HG03196 (cell line): Measurements from ENCODE around the gene PTPRA.
A peak's percentile ranks its signal among the peaks of the same experiment; 100 is the strongest.
"Not testable (repeated sequence)": the region's sequence is repeated elsewhere in the genome, so short reads cannot be mapped to it uniquely, and the experiment has no call there.

Source experiments
- ATAC-seq: cut with Tn5 transposase; IDR thresholded peaks from one replicate; pipeline ENCODE4 v1.9.1; 2021; ENCODE audit not compliant: unreplicated experiment

Gene PTPRA

GRCh38 chr20:3040086-3040485, 166.8 kb downstream of the PTPRA start:
- ATAC-seq: no peak

GRCh38 chr20:3041854-3042409, 168.7 kb downstream of the PTPRA start:
- ATAC-seq: no peak

- no peak for ATAC-seq
Measured at GRCh38 chr20:3042625-3043024, 169.3 kb downstream of the PTPRA start.

GRCh38 chr20:3043322-3043721, 170.0 kb downstream of the PTPRA start, which contains the start of gene GNRH2:
Gene GNRH2 (plus strand): TSS chr20:3043622. CDS start chr20:3044415, 793 bp downstream.
- no peak for ATAC-seq

GRCh38 chr20:3044336-3044965, 171.2 kb downstream of the PTPRA start:
- no peak for ATAC-seq

- peak; percentile 33 for ATAC-seq
Measured at GRCh38 chr20:3045042-3045815, 171.9 kb downstream of the PTPRA start.

- ATAC-seq: peak; percentile 85
Measured at GRCh38 chr20:3045816-3046676, 172.8 kb downstream of the PTPRA start, which contains the start of gene MRPS26. Gene MRPS26 (plus strand): TSS chr20:3046052. CDS start chr20:3046069, 17 bp downstream.

- no peak for ATAC-seq
Measured at GRCh38 chr20:3046677-3047462, 173.6 kb downstream of the PTPRA start.

GRCh38 chr20:3047486-3048419, 174.5 kb downstream of the PTPRA start:
- ATAC-seq: no peak

GRCh38 chr20:3051385-3052019, 178.2 kb downstream of the PTPRA start:
- ATAC-seq: no peak

- no peak for ATAC-seq
Measured at GRCh38 chr20:3059489-3059888, 186.2 kb downstream of the PTPRA start.

- not testable (repeated sequence) for ATAC-seq
Measured at GRCh38 chr20:3064119-3064518, 190.8 kb downstream of the PTPRA start.

GRCh38 chr20:3067139-3068014, 194.1 kb downstream of the PTPRA start:
- ATAC-seq: no peak

- no peak for ATAC-seq
Measured at GRCh38 chr20:3068075-3068474, 194.8 kb downstream of the PTPRA start.

- ATAC-seq: no peak
Measured at GRCh38 chr20:3068986-3069900, 196.0 kb downstream of the PTPRA start.

- no peak for ATAC-seq
Measured at GRCh38 chr20:3070725-3071124, 197.4 kb downstream of the PTPRA start.

GRCh38 chr20:3071266-3071609, 198.0 kb downstream of the PTPRA start:
- no peak for ATAC-seq
